HG02970 (cell line): ENCODE results near the gene NSF.
"Not testable (repeated sequence)": the region's sequence is repeated elsewhere in the genome, so short reads cannot be mapped to it uniquely, and the experiment has no call there.

Experiments
- ATAC-seq: cut with Tn5 transposase; IDR thresholded peaks from one replicate; pipeline ENCODE4 v1.9.1; 2021; ENCODE audit warnings: mild to moderate bottlenecking, moderate library complexity, moderate number of reproducible peaks; ENCODE audit not compliant: unreplicated experiment, low FRiP score

The NSF gene

DNA sequence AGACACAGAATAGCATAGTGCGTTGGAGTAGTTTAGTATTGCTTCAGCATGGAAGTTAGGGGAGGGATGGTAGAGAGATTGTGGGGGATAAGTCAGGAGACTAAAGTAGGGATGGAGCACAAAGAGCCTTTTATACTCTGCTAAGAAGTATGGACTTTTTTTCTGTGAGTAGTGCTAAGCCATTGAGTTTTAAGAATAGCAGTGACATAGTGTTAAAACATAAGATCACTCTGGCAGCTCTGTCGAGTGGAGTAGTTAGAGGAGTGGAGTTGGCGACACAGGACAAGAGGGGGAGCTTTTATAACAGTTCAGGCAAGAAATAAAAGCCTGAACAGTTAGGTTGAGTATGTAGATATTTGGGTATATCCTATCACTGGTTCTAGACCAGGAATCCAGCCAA is 106.1 kb downstream of the NSF start:
- not testable (repeated sequence) for ATAC-seq

- ATAC-seq, result not testable (repeated sequence)
These were observed 108.5 kb downstream of the NSF start for GRCh38 chr17:46699014-46699413.

- ATAC-seq, result no peak
These were observed 127.5 kb downstream of the NSF start for GRCh38 chr17:46717999-46718398.

DNA sequence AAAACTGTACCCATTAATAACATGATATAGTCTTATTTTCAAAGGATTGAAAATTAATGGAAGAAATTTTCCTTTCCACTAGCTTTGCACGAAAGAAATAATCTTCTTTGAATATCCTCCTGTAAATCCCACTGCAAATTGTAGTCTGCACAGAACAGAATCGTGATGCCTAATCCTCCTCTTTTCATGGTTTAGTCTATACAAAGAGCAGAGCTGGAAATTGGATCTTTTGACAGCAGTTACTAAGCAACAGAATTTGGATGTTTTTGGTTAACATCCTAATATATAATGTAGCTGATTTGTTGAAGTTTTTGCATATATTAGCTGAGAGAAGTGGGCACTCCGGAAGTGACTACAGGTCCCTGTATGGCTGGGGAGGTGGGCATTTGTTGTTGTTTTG is 129.4 kb downstream of the NSF start:
- no peak for ATAC-seq

DNA sequence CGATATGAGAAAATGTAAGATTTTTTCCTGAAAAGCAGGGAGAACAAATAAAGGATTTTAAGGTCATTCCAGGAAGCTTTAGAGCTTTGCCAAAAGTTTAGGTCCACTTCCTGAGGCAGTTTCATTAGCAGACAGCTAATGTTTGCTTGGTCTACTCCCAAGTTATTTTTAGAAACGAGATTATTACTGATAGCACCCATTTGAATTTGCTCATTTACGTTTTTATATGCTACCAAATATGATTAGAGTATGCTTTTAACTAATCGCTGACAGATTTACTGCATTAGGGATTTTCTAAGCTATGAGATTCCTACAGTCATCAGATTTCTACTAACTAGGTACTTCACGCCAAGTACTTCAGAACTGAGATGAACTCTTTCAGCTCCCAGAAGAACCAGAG is 129.9 kb downstream of the NSF start:
- ATAC-seq, result no peak

GRCh38 chr17:46722662-46723285 is 132.3 kb downstream of the NSF start:
- ATAC-seq, result no peak

DNA sequence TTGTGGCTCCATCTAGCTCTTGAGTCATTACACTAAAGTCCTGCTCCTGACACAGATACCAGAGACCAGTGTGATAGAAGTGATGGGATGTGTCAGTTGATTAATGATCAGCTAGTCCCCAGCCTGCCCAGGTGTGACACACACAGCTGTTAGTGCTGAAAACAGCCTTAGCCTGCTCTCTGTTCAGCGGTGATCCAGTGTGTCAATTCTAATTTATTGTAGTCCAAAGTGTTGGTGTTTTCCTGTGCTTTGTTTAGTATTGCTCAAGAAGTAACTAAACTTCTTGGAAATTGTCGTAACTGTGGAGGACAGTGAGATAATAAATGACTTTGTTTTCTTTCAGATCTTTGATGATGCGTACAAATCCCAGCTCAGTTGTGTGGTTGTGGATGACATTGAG is 135.7 kb downstream of the NSF start:
- no peak for ATAC-seq

- no peak for ATAC-seq
These were observed 137.3 kb downstream of the NSF start for GRCh38 chr17:46727572-46728348.

DNA sequence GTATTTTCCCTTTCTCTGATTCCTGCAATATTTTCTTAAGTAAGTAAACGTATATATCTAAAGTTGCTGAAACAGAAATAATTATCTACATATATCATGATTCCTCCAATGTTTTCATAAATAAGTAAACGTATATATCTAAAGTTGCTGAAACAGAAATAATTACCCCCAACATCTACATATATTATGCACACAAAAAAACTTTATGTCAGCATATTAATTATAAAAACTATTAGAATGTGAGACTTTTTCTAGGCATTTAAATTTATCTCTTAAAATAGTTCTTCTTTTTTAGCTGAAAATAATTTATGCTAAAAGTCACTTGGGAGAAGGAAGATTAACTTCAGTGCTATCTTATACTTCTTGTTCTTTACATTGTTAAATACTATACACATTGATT is 139.6 kb downstream of the NSF start:
- ATAC-seq, result no peak

DNA sequence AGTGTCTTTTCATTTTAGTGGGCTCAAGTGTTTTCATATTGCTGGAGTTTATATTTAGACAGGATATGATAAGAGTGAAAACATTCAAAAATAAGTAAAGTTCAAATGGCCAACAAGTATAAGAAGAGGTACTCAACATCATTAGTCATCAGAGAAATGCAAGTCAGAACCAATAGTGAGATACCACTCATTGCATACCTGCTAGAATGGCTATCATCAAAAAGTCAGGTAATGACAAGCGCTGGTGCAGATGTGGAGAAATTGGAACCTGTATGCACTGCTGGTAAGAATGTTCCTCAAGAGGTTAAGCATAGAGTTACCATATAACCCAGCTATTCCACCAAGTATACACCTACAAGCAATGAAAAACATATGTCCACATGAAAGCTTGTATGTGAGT is 140.2 kb downstream of the NSF start:
- no peak for ATAC-seq

DNA sequence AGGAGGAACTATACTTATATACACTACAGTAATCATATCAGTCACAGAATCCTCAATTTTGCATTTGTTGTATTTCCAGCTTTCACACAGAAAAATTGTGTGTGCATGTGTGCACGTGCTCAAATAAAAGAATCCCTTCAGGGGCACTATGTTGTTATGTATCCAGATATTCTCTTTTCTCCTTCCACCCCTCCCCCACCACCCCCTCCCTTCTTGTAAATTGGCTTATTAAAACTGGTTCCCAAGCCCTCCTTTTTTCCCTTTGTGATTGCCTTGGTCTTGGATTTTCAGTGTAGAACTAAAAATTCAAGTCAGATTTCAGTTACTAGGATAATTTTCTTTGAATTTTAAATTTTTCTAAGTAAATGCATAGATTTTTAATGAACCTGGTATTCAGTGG is 141.7 kb downstream of the NSF start:
- no peak for ATAC-seq

DNA sequence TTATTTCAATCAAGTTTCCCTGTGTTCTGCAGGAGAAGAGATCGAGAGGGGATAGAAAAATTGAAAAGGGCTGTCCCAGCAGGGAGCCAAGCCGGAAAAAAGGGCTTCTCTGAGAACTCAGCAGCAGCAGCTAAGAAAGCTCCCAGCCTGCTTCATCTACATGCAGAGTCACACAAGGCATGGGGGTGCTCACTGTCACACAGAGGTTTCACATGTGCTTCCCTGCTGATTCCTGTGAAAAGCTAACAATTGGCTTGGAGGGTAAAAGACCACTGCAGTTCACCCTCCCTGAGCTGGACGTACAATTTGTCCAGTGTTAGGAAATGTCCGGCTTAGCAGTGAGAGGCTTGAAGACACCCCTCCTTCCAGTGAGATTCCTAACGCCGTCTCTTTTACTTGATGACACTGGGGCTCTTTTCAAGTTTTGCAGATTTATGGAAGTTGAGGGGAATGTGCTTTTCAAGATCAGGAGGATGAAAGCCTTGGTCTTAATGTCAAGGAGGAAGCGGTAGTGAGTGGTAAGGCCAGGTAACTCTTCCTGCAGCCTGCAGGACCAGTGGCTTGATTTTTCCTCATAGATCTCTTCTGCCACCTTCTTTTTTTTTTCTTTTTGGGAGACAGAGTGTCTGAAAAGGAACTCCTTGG is 142.4 kb downstream of the NSF start:
- ATAC-seq, result no peak

DNA sequence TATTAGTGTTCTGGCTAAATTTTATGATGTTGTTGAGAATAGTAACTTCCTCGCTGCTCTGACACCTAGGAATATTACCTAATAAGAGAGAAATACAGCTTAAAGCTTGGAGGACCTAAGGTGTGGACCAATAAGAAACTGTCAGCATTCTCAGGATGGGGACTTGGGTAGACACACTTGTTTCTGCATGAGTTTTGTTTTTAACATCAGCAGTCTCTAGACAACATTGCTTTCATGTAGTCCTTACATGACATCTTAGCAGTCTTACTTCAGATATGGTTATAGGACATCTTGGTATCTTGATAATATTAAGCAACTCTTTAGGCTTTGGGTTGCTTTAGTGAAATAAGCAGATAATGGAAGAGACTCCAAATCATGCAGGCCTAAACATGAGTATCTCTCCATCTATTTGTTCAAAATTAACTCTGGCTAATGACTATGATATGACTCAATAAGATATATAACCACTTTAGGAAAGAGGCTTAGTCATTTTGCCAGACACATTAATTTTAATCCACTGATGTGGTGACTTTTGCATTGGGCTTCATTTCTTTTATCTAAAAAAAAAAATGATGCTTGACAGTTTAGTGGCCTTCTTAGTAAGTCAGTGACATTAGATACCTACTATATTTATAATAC is 143.5 kb downstream of the NSF start:
- ATAC-seq, result no peak

DNA sequence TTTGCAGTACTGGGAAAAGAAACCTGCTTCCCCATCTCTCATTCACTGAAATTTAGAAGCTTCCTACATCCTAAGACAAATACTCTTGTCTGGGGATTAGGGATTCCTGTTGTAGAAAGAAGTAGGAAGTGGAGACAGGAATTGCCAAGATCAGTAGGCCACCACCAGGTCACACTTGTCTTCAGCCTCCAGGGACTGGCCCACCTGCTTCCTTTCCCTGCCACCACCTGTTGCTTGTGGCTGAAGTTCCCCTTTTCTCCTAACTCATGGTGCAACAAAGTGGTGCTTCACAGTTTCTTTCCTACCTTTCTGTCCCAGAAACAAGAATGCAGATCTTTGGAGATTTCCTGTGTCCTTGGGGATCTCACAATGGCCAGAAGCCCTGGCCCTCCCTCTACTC is 145.6 kb downstream of the NSF start:
- no peak for ATAC-seq

DNA sequence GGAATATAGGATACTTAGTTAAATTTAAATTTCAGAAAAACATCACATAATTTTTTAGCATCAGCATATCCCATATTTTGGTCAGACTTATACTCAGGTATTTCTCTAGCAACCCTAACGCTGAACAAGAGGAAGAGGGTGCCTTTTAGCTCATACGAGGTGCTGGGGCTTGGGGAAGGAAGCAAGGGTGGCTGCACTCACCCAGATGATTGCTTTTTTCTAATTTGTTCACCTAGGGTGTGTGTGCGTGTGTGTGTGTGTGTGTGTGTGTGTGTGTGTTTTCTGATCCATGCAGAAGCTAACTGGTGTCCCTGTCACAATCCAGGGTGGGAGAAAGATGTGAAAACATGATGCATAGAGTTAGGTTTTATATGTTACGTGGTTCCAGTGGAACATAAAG is 146.9 kb downstream of the NSF start:
- ATAC-seq, result no peak

DNA sequence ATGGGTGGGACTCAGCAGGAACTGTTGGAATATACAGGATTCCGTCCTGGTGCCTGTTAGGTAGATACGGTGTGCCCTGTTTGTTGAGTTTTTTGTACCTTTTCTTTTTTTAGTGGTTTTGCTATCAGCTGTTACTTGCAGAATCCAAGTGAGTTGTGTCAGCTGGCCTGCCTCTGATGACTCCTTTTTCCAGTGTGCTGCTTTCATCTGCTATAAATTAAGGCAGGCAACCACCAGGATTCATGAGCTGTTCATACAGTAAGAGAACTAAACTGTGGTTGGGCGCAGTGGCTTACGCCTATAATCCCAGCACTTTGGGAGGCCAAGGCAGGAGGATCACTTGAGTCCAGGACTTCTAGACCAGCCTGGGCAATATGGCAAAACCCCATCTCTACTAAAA is 148.1 kb downstream of the NSF start:
- ATAC-seq, result no peak

GRCh38 chr17:46739982-46740381 is 149.5 kb downstream of the NSF start:
- ATAC-seq, result no peak

GRCh38 chr17:46741122-46741730 is 150.8 kb downstream of the NSF start:
- ATAC-seq, result no peak

DNA sequence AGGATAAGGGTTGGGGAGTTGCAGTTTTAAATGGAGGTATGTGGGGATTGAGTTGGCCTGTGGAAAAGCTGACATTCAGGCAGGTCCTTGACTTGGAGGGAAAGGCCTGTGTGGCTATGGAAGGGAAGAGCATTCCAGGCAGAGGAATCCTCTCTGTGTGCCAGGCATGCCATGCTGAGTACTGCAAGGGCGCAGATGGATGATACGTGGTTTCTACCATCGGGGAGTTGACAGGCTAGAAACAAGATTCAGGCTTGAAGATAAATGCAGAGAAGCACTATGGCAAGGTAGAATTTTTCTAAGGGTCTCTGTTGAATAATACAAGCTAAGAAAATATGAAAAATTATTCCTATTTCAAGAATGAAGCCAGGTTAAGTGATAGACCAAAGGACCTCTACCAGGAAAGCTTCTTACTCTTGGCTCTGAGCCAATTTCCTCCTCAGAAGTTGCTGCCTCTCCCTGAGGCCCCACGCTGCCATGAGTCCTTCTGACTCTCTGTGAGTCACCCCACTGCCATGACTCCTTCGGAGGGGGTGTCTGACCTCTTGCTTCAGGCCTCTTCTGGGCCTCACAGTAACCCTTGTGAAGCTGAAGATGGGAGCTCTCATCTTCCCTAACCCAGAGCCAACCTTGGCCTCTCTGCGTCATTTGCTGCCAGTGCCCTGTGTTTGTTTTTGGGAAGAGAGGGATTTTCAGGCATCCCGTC is 152.2 kb downstream of the NSF start:
- ATAC-seq, result no peak

DNA sequence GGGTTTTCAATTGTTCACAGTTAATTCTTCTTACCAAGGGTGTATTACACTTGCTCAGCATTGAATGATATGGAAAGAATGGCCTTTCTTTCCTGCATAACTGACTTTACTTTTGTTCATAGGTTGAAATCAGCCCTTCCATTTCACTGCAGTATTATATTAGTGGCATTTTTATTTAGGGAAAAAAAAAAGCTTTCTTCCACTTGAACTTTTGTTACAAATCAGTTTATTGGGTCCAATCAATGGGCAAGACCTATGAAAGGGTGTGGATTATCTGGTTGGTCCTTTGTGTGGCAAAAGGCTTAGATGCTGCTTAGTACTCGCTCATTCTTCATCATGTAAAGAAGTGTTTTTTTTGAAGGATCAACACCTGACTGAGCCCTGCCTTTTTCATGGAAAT is 154.0 kb downstream of the NSF start:
- ATAC-seq, result no peak
